ENCODE data around the gene ZNF280D.

ZNF280D gene

GRCh38 chr15:56639631-56640030 lies 93.7 kb downstream of the ZNF280D start:
- no peak for DNase-seq (ENCODE audit: low spot score)

DNA sequence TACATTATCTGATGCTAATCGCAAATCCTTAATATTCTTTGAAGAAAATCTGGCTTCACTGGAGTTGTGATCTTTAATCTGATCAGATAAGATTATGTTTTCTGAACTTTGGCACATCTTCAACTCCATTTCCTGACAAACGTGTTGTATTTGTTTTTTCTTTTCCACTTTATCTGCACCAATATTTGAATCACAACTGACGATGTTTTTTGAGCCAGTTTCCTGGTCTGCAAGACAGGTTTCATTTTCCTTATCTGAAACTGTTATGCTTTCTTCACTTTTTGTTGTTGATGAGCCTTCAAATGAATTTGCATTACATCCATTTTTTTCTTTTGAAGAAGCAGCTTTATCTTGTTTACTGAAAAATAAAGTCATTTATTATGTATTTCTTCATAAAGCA lies 101.5 kb downstream of the ZNF280D start:
- DNase-seq (ENCODE audit: low spot score) = no peak

GRCh38 chr15:56628893-56629532 lies 104.3 kb downstream of the ZNF280D start:
- DNase-seq (ENCODE audit: low spot score) = no peak

- DNase-seq (ENCODE audit: low spot score) = no peak
Observed at GRCh38 chr15:56619887-56620286, 113.4 kb downstream of the ZNF280D start.

GRCh38 chr15:56617628-56618027 lies 115.7 kb downstream of the ZNF280D start:
- no peak for DNase-seq (ENCODE audit: low spot score)

- no peak for DNase-seq (ENCODE audit: low spot score)
Observed at GRCh38 chr15:56616551-56616950, 116.8 kb downstream of the ZNF280D start.

- DNase-seq (ENCODE audit: low spot score) = no peak
Observed at GRCh38 chr15:56613811-56614210, 119.5 kb downstream of the ZNF280D start.

DNA sequence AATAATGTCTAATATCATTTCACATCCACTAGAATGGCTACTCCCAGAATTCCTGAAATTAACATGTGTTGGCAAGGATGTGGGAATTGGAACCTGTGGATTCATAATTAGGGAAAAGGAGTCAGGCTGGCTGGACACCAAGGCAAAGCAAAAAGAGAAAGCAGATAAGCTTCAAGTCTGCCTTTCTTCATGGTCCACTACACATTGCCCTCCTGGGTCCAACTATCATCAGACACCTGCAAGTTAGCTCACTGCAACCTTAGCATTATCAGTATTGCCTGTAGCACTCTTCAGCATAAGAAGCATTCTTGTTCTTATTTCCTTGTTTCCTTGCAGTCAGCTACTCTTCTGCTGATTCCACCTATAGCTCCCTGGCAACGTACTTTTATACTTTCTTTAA lies 124.3 kb downstream of the ZNF280D start:
- DNase-seq (ENCODE audit: low spot score) = no peak

- no peak for DNase-seq (ENCODE audit: low spot score)
Observed at GRCh38 chr15:56608140-56608778, 125.0 kb downstream of the ZNF280D start.

DNA sequence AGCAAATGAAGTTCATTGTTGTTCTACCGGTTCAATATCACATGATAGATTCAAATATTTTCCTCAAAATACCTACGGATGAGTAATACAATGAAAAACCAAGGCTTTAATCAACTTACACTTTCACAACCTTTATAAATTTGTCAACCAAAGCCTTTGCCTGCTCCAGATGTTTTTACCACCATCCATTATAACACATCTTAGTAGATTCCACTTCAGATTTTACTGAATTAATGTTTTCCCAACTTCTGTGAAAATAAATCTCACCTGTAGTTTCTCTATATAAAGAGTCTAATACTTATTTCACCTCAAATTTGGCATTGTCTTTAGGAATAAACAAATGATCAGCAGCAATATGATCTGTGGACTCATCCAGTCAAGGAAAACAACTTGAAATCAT lies 131.1 kb downstream of the ZNF280D start:
- no peak for DNase-seq (ENCODE audit: low spot score)

DNA sequence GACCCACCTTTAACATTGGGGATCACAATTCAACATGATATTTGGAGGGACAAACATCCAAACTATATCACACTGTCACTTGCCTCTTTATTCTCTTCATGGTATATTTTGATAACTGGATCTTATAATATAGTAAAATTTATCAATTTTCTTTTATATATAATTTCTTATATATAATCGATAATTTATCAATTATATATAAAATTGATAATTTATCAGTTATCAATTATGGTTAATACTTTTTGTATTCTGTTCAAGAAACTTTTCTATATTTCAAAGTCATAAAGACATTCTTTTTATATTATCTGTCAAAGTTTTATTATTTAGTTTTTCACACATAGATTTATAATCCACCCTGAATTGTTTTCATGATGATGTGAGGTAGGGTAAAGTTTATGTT lies 132.9 kb downstream of the ZNF280D start:
- DNase-seq (ENCODE audit: low spot score) = no peak

DNA sequence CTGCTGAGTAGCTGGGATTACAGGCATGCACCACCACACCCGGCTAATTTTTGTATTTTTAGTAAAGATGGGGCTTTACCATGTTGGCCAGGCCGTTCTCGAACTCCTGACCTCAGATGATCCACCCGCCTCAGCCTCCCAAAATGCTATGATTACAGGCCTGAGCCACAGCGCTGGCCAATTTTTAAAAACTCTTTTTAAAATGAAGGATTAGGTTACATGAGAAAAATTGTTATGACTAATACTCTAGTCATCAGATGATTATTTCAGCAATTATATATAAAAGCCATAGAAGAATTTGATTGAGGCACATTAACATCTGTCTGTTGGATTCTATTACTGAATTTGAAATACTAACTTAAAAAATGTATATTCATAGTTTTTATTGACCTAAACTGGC lies 134.3 kb downstream of the ZNF280D start:
- no peak for DNase-seq (ENCODE audit: low spot score)

GRCh38 chr15:56587686-56588085 lies 145.6 kb downstream of the ZNF280D start:
- no peak for DNase-seq (ENCODE audit: low spot score)

DNA sequence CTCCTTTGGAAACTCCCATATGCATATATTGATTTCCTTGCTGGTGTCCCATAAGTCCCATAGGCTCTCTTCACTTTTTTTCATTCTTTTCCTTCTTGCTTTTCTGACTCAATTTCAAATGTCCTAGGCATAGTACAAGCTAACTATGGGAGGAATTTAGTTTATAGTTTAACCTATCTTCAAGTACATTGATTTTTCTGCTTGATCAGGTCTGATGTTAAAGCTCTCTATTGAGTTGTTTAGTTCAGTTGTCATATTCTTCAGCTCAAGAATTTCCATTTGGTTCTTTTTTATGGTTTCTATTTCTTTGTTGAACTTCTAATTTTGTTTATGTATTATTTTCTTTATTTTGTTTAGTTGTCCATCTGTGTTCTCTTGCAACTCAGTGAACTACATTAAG lies 147.1 kb downstream of the ZNF280D start:
- no peak for DNase-seq (ENCODE audit: low spot score)

DNA sequence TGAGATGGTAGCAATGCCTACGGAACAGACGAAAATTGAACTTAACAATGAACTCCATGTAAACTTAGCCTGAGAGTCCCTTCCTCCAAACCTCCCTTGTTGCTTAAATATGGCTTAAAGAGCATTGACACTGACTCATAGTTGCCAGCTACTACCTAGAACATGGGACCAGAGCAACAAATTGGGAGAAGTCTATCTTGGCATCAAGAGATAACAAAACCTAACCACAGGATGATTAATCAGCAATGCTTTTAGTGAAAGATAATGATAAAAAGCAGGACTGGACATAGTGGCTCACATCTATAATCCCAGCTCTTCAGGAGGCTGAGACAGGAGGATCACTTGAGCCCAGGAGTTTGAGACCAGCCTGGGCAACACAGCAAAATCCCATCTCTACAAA lies 150.5 kb downstream of the ZNF280D start:
- DNase-seq (ENCODE audit: low spot score) = no peak
